Mucosa of gallbladder (tissue), 1 donor: ENCODE results near the gene JTB. TPM values are rescaled to one million over a fixed set of nuclear protein-coding genes. Genes with fewer than 3 reads are reported as not detected.

Experiments used
- DNase-seq: peaks from one replicate; pipeline ENCODE4 v3.0.0-alpha.2; 2020; ENCODE audit warnings: low spot score
- total RNA-seq: library from RNA; stranded (reverse); gene quantifications from one replicate; pipeline ENCODE4 v1.2.1, GENCODE V29; 2021
- donor health status: DM: no; HTN: no; CAD: no.

Gene JTB
- total RNA-seq, 1 donor from 2014 or later, result 144 TPM

- no peak for DNase-seq
These were observed 918 bp upstream of the JTB start for GRCh38 chr1:153978274-153978909.

GRCh38 chr1:153976819-153977249 lies 640 bp downstream of the JTB start:
- DNase-seq, result no peak

GRCh38 chr1:153973525-153973924 lies 3.9 kb downstream of the JTB start:
- no peak for DNase-seq

- DNase-seq, result no peak
These were observed 4.4 kb downstream of the JTB start for GRCh38 chr1:153973071-153973470.

- no peak for DNase-seq
These were observed 7.1 kb downstream of the JTB start for GRCh38 chr1:153970346-153970745.

GRCh38 chr1:153968972-153969371 lies 8.5 kb downstream of the JTB start:
- no peak for DNase-seq

GRCh38 chr1:153968408-153968807 lies 9.1 kb downstream of the JTB start:
- DNase-seq, result no peak

- DNase-seq, result peak; percentile 47
These were observed 9.5 kb downstream of the JTB start for GRCh38 chr1:153968000-153968363.

GRCh38 chr1:153967107-153967999 lies 10.1 kb downstream of the JTB start, which contains the start of gene CREB3L4:
Gene CREB3L4, plus strand, starts transcription at chr1:153967902. Its CDS starts 624 bp downstream, at chr1:153968526.
- DNase-seq, result peak; percentile 92

- DNase-seq, result peak; percentile 36
These were observed 13.6 kb downstream of the JTB start for GRCh38 chr1:153963850-153964331.

- peak; percentile 98 for DNase-seq
These were observed 14.2 kb downstream of the JTB start, which contains the start of gene SLC39A1 for GRCh38 chr1:153963030-153963849. Gene SLC39A1, minus strand, starts transcription at chr1:153963537. Its CDS starts 822 bp downstream, at chr1:153962715.

- peak; percentile 66 for DNase-seq
These were observed 15.1 kb downstream of the JTB start for GRCh38 chr1:153962088-153963029.

- no peak for DNase-seq
These were observed 16.1 kb downstream of the JTB start for GRCh38 chr1:153961421-153961820.

- no peak for DNase-seq
These were observed 17.3 kb downstream of the JTB start for GRCh38 chr1:153960206-153960605.

- no peak for DNase-seq
These were observed 18.0 kb downstream of the JTB start for GRCh38 chr1:153959454-153959853.

- DNase-seq, result no peak
These were observed 18.6 kb downstream of the JTB start for GRCh38 chr1:153958961-153959260.

- DNase-seq, result peak; percentile 99
These were observed 19.1 kb downstream of the JTB start, which contains the start of gene CRTC2 for GRCh38 chr1:153958111-153958960. Gene CRTC2, minus strand, starts transcription at chr1:153958612. Its CDS starts 115 bp downstream, at chr1:153958497.

GRCh38 chr1:153957744-153958110 lies 19.7 kb downstream of the JTB start:
- no peak for DNase-seq

- DNase-seq, result no peak
These were observed 20.3 kb downstream of the JTB start for GRCh38 chr1:153956997-153957715.
